IPS-NIHi7 (cell line): ENCODE measurements around the gene CHML.

Experiments
- DNase-seq: peaks from one replicate; pipeline ENCODE4 v3.0.0; 2012; ENCODE audit warnings: mixed read lengths; ENCODE audit errors: extremely low spot score

Gene CHML

DNA sequence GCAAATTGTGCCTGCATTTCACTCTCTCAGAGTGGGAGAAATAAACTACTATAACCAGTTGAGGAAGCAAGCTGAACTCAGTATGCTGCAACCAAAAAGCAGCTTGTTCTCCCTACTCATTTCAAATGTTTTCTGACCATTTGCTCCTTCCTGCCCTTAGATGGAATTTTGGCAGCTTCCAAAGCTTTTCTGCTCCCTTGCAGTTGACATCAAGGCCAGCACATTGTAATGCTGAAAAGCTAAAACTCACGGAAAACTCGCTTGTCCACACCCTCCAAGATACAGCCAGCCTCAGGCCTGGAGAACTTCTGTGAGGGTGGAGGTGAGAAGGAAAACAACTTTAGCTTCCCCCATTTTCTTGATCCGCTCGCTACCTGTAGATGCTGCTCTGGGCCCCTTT is 5.0 kb upstream of the CHML start:
- DNase-seq = no peak

DNA sequence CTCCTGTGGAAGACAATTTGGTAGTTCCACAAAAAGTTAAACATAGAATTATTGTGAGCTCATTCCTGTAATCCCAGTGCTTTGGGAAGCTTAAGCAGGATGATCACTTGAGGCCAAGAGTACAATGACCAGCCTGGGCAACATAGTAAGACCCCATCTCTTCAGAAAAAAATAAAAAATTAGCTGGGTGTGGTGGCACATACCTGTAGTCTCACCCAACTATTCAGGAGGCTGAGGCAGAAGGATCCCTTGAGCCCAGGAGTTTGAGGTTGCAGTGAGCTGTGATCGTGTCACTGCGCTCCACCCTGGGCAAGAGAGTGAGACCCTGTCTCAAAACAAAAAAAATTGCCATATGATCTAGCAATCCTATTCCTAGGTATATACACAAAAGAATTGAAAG is 4.1 kb upstream of the CHML start:
- no peak for DNase-seq

DNA sequence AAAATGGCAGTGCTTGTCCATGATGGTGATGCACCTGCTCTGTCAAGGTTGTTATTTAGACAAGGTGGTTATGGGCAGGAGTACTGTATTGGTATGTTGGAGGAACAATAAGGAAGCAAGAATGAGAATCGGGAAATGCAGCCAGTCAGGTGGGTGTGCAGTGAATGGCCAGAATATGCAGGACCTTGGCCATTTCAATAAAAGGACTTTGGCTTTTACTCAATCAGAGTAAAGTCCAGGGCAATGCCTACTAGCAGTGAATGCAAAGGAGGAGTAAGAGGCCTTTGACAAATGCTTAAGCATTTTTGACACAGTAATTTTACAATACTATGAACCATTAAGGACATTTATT is 2.4 kb upstream of the CHML start:
- no peak for DNase-seq

DNA sequence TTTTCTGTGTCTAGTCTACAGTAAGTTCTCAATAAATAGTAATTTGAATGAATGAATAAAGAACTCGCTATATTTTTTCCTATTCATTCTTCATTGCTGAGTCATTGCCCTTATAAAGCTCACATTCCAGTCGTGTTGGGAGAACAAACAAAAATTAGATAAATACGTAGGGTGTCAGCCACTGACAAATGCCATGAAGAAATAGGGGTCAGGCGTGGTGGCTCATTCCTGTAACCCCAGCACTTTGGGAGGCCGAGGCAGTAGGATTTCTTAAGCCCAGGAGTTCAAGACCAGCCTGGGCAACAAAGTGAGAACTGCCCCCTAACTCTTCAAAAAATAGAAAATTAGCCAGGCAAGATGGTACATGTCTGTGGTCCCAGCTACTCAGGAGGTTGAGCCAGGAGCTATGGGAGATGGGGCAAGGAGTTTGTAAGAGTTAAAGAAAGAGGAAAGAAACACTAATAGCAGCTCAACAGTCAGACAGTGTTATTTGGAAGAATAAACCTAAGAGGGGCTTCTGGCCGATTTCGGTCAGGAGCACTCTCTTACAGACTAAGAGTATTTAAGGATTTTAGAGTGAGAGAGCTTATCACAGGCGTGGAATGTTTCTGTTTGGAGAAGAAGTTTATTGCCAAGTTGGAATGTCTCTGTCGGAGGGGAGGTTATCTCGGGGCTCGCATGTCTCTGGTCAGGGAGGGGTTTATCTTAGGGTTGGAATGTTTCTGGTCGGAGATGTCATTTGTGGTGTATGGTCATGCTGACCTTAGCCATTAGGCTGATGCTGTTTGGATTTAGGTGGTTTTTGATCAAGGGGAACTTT is 1.8 kb upstream of the CHML start:
- no peak for DNase-seq

DNA sequence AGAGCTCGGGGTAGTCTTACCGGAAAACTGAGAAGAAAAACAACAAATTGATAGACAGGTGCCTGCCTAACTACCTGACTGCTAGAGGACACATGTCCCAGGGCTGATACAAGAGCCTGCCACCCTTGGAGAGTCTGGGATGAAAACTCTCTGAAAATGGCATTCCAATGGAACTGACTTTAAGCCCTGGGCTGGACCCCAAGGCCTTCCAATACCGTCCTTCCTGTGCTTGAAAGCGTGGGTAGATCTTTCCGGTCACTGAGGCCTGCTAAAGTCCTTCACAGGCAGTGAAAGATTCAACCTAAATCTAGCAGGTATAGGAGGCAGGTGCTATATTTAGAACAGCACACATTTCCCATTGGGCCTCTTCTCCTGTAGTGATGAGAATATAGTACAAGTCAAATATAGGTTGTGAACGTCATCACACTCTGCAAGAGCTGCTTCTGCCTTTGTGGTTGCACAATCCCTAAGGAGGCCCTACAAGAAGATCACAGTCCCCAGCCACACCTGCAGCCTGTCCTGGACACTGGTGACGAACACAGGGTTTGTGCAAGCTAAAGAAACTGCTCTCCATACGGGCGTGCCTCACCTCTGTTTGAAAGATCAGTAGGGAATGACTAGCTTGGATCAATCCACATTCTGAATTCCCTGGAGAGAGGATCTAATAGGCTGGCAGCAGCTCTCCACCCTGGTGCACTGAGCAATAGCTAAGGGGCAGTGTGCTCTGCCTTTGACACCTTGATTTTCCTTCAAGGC is 876 bp upstream of the CHML start:
- no peak for DNase-seq

DNA sequence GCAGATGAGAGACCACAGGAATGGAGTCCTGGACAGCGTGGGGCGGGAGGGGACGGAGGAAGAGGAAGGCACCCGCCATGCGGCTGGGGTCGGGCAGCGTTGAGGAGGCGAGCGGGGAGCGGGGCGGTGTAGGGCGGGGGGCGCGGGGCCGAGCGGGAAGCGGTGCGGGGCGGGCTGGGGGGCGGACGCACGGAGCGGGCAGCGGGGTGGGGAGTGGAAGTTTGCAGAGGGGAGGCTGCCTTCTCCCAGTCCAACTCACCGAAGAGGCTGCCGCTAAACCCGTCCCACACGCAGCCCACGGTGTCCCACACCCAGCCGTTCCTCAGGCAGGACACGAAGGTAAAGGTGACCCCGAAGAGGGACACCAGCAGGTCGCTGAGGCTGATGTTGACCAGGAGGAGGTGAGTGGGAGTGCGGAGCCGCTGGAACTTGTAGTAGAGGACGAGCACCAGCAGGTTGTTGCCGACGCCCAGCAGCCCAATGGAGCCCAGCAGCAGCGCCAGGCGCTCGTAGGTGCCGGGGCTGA is 483 bp downstream of the CHML start:
- peak; percentile 22 for DNase-seq

DNA sequence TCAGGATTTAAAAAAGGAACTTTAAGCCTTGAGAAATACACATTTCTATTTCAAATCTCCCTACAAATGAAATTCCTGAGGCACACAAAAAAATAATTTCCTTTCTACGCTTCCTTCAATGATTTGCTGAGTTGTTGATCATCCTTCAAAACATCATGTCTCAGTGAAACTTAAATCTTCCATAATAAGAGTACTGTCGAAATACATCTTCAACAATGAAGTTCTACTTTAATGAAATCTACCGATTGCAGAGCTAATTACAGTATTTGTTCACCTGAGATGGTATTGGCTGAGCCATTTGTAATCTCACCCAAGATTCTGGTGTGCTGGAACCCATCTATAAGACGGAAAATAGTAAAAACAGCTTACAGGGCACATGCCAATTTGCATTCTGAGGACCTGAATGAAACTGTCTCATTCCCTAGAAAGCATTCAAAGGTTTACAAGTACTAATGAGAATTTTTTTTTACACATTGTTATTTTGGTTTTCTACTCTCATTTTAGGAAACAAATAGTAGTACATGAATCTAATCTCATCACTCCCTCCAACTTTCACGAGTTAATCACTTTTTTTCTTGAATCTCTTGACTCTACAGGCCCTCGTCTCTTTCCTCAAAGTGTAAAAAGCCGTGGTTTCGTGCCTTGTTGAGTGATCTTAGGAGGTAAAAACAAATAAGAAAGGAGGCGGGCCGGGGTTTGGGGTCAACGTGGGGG is 1.1 kb downstream of the CHML start:
- no peak for DNase-seq

DNA sequence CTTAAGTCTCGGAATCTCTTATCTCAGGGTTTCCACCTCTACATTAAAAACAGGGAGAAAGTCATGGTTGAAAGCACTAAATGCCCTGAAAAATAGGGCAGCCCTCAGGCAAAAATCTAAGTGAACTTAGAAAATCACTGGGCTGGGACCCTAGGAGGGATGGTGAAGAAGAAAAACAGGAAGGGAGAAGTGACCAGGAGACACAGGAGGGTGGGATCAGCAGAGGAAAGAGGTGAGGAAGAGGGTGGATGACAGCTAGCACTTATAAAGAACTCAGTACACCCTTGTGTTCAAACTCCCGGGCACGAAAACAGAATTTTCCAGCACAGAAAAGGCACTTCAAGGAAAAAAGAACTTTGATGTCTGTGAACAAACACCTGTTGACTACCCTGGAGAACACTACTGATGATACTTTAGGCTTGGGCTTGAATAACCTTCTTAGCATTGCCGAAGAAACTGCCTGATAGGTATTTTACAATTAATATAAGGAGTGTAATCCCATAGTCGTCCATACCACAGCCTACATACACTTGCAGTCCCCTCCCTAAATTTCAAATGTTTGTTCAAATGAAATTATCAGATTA is 2.0 kb downstream of the CHML start:
- no peak for DNase-seq

DNA sequence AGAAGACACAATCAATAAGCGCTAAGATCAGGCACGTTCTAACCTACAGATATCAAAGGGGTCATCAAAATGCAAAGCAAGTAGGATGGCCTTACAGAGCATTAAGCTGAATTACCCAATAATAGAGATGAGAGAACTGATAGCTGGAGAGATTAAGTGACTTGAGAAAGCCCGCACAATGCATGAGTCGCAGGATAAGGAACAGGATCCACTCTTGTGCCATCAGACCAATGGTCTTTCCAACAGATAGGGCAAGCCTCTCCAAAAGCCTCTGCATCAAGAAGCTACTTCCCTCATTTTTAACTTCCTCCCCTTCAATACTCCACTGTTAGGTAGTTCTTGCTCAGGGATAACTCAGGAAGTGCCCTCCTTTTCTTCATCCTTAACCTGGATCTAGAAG is 2.6 kb downstream of the CHML start:
- no peak for DNase-seq

DNA sequence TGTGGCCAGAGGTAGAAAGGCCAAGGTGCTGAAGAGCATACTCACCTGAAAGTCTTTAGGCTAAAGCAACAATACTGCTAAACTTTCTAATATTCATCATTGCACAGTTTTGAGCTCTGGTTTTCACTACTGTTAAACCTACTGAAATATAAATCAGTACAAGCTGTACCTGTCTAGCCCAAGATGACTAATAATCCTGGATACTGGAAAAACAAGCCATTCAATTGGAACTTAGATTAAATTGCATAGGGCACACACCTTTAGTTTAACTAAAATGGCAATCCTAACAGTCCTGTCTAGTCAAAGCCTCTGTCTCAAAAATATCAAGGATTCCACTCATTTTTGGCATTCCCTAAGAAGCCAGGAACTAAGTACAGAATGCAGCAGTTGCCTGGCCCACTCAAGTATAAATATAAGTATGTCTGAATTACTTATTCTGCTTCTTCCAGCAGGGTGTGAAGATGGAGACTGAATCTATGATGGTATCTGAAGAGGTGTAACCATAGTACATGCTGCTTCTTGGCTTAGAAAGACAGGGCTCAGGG is 3.1 kb downstream of the CHML start:
- no peak for DNase-seq

DNA sequence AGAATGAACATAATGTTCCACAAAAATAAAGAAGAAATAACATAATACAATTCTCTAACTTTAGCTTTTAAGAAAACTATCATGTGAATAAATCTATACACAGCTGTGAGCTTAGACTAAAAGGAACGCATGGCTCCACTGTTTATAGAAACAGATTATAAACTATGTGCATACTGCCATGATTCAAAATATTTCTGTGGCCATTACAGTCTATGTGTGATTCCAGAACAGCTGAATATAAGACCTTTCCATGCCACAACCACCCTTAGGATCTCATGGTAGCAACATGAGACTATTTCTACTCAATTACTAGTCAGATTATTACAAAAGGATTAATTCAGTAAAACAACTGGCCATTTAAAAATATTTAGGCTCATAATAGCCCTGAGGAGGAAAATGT is 3.9 kb downstream of the CHML start:
- no peak for DNase-seq

DNA sequence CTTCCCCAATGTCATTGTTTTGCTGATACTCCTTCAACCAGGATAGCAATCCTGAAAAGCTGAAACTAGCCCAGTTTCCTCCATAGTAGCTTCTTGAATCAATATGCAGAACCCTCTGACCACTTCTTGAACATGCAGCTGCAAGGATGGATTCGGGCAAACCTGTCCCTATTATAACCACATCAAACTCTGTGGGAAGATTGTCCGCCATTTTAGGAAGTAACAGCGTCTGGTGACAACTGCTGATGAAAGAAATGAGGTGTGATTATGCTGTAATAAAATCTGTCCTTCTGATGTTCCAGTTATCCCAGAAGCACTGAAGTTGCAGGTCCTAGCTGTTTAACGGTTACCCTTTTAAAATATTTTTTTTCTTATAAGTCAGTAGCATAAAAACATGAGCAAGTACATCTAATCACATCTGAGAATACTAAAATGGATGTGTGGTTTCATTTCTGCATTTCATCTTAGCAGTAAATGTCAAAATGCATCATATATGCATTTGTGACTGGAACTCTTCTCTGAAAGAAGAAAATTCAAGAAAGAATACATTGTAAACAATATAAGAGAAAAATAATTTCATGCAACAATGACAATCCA is 4.5 kb downstream of the CHML start:
- DNase-seq = no peak

DNA sequence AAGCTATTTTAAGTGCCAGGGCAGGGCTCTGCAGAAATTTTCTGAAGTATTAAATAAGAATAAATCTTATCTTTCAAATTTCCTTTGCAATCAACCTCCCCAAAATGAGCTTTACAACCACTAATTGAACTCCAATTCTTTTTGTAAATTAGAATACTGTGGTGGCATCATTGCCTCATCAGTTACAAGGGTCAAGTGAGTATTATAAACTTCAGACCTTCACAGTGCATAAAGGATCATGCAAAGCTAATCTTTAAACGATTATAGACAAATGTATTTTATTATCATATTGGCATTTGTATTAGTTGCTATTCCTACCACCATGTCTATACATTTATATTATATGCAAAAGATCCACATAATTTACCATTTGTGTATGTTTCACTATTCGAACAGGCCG is 7.2 kb downstream of the CHML start:
- no peak for DNase-seq

DNA sequence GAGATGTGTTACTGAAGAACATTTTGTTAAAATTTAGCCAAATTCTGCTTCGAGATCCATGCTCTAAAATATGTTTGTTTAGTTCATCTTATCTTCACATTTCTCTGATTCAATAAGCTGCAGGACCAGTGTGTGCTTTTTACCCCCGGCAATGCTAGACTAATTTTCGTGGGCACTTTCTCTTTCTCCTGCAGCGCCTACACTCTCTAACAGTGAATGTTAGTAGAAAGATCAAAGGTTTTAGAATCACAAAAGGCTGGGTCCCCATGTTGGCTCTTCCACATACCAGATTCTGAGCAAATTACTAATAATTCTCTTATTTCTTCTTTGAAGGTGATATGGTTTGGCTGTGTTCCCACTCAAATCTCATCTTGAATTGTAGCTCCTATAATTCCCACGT is 8.5 kb downstream of the CHML start:
- no peak for DNase-seq

DNA sequence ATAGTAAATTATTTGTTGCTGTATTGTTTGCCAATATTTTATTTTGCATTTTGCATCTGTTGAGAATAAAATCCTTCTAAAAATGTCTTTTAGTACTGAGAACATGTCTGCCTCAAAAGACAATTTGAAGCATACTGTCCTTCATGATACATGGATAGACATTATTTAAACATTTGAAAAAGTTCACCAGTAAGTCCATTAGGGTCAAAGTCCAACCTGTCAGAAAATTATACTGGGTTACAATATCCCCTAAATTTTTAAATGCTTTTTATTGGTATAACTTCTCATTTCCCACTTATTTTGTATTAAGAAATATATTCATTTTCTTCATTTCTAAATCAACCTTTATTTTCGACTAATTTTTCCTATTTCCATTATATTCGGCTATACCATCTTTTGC is 9.3 kb downstream of the CHML start:
- no peak for DNase-seq

DNA sequence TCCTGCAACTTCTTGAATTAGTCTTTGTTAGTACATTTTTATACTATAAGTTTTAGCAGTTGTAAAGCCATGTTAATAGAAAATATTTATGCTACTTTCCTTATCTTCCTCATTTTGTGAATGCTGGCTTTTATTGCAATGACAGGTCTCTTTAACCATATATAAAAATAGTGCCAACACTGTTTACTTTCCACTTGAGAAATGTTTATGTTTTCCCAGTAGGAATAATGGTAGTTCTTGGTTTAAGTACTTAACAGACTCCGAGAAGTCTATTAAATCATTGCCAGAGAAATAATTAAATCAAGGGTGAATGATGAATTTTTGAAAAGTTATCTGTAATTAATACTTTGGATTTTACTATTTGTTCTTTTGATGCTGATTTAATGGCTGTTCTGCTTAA is 9.7 kb downstream of the CHML start:
- no peak for DNase-seq

DNA sequence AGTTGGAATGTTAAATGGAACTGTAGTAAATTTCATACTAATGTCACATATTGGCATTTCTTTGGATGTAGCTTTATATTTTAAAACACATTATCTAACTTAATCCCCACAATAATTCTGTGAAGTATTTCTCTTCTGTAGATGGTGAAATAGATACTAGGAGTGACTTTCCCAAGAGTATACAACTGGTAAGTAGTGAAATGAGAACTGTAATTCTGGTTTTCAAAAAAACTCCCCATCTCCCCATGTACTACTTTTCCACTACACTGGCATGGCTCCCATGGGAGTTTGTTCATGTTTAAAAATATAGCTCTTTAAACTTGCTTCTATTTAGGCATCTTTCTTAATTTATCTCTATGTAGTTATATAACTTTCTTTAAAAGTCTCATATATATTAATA is 10.2 kb downstream of the CHML start:
- DNase-seq = no peak

DNA sequence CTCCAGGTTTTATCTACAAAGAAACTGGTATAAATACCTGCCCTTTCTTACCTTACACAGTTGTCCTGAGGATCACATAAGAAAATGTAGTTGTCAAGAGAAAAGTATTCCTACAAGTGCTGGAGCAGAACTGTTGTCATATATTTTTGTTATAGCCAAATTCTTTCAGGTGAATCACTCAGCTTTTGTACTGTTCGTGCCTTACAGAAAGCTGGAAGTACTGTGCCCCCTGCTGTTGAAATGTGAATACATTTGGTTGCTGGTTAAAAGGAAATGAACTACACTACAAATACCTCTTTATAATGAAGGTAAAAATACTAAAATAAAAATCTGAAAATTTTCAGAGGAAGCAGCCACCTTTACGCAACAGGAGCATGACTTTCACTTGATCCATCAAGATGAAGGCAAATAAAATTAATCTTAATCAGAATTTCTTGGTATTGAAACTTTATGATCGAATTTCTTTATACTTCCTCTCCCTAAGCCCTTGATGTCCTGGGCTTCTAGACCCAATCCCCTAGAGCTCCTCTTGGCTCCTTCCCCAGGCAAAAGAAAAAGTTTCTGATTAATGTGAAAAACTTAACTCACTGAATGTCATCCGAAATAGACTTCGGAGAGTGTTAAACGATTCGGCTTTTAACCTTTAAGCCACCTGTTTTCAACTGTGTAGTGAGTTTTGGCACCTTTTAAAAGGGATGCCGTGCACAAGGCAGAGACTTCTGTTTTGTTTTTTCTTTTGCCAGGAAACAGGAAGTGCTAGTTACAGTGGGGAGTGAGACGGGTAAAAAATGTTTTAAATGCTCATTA is 12.5 kb downstream of the CHML start:
- peak; percentile 32 for DNase-seq

DNA sequence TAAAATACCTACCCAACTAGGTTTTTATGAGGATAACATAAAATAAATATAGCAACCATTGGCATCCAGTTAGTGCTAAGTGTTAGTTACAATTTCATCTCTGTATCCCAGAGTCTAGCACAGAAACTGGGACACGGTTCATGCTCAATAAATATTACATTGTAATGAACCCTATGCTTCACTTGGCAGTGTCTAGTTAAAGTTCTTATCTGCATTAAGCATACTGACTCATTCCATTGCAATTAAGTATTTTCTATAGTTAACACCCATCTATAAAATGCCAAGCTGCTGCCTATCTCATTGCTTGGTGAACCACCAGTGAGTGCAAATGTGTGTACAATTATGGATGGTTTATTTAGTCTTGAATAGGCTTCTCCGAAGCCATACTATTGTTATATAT is 15.2 kb downstream of the CHML start:
- DNase-seq = no peak

DNA sequence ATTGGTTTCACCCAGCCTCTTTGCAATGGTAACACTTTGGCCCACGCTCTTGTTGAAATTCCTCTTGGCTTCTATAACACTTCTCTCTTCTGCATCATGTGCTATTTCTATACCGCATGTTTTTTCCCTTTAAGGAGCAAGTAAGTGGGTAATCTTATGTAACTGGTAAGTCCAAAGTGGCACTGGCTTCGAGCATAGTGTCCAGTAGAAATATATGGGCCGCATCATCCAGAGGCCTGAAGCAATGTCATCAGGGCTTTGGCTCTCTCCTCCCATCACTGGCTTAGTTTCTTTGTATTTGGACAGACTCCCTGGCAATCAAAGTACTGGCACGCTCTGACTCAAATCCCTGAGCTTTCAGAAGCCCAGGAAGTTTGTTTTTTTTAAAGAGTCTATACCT is 17.5 kb downstream of the CHML start:
- DNase-seq = no peak

DNA sequence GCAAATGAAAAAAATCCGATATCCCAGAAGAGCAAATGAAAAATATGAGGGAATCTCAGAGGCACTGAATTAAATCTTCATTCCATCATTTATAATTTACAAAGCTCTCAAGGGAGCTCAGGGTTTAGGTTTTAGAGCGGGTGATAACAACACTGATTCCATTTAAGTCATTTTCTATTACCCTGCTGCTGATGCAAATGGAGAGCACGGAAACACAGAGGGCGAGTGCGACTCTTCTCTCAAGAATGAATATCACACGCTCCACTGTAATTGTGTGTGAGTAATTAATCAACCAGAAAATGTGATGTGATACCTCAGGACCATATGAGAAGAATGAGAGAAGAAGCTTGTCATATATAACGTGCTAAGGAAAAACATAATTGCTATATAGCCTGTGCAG is 22.7 kb downstream of the CHML start:
- DNase-seq = no peak
